ENCODE results near the gene SNX15.
A peak's percentile ranks its signal among the peaks of the same experiment; 100 is the strongest.
"Not testable (repeated sequence)": the region's sequence is repeated elsewhere in the genome, so short reads cannot be mapped to it uniquely, and the experiment has no call there.

Gene SNX15

GRCh38 chr11:65014726-65015227 lies 12.5 kb upstream of the SNX15 start:
- H3K4me3 ChIP-seq (ENCODE audit: low read depth in 1 of 5, low read length in 5 of 5) = peak overlapping the region; percentile 40 to 93 (median 86)
- H3K9ac ChIP-seq (ENCODE audit: low read length in 5 of 5) = peak overlapping the region in 4 of 5 donors; percentile 84 to 96 (median 94)
- peaks cover 3 to 31% (median 19%) of the 10 kb centered on the region in 5 donors for H3K4me1 ChIP-seq (ENCODE audit: control insufficient read depth in 5 of 5, insufficient read depth in 5 of 5, low read length in 5 of 5)
- no peaks in the 10 kb centered on the region for H3K9me3 ChIP-seq (ENCODE audit: control insufficient read depth in 5 of 5, low read length in 5 of 5)
- peak overlapping the region; percentile 96 for H3K27ac ChIP-seq (ENCODE audit: low read depth, low read length)
- H3K36me3 ChIP-seq (ENCODE audit: control insufficient read depth in 5 of 5, insufficient read depth in 5 of 5, low read length in 5 of 5) = peaks cover 0 to 16% (median 10%) of the 10 kb centered on the region in 5 donors
- H3K27me3 ChIP-seq (ENCODE audit: control insufficient read depth in 5 of 5, insufficient read depth in 4 of 5, low read length in 5 of 5) = no peaks in the 10 kb centered on the region

GRCh38 chr11:65016705-65017104 lies 10.5 kb upstream of the SNX15 start:
- Histone ChIP-seq H3K27ac (ENCODE audit: low read depth, low read length) (no peak overlapping the region), H3K9me3 (ENCODE audit: control insufficient read depth in 5 of 5, low read length in 5 of 5) (no peaks in the 10 kb centered on the region), H3K4me3 (ENCODE audit: low read depth in 1 of 5, low read length in 5 of 5) (no peak overlapping the region), H3K27me3 (ENCODE audit: control insufficient read depth in 5 of 5, insufficient read depth in 4 of 5, low read length in 5 of 5) (no peaks in the 10 kb centered on the region), H3K4me1 (ENCODE audit: control insufficient read depth in 5 of 5, insufficient read depth in 5 of 5, low read length in 5 of 5) (peaks cover 3 to 31% (median 19%) of the 10 kb centered on the region in 5 donors), H3K36me3 (ENCODE audit: control insufficient read depth in 5 of 5, insufficient read depth in 5 of 5, low read length in 5 of 5) (peaks cover 0 to 30% (median 20%) of the 10 kb centered on the region in 5 donors), H3K9ac (ENCODE audit: low read length in 5 of 5) (no peak overlapping the region)

- Histone ChIP-seq H3K4me3 (ENCODE audit: low read depth in 1 of 5, low read length in 5 of 5) (no peak overlapping the region), H3K4me1 (ENCODE audit: control insufficient read depth in 5 of 5, insufficient read depth in 5 of 5, low read length in 5 of 5) (peaks cover 3 to 30% (median 18%) of the 10 kb centered on the region in 5 donors), H3K27me3 (ENCODE audit: control insufficient read depth in 5 of 5, insufficient read depth in 4 of 5, low read length in 5 of 5) (no peaks in the 10 kb centered on the region), H3K27ac (ENCODE audit: low read depth, low read length) (no peak overlapping the region), H3K36me3 (ENCODE audit: control insufficient read depth in 5 of 5, insufficient read depth in 5 of 5, low read length in 5 of 5) (peaks cover 0 to 39% (median 28%) of the 10 kb centered on the region in 5 donors), H3K9ac (ENCODE audit: low read length in 5 of 5) (no peak overlapping the region), H3K9me3 (ENCODE audit: control insufficient read depth in 5 of 5, low read length in 5 of 5) (no peaks in the 10 kb centered on the region)
These were observed 9.3 kb upstream of the SNX15 start for GRCh38 chr11:65017937-65018336.

GRCh38 chr11:65019824-65020223 lies 7.4 kb upstream of the SNX15 start:
- Histone ChIP-seq H3K4me1 (ENCODE audit: control insufficient read depth in 5 of 5, insufficient read depth in 5 of 5, low read length in 5 of 5) (peaks cover 0 to 13% (median 5%) of the 10 kb centered on the region in 5 donors), H3K27me3 (ENCODE audit: control insufficient read depth in 5 of 5, insufficient read depth in 4 of 5, low read length in 5 of 5) (no peaks in the 10 kb centered on the region), H3K9me3 (ENCODE audit: control insufficient read depth in 5 of 5, low read length in 5 of 5) (no peaks in the 10 kb centered on the region), H3K36me3 (ENCODE audit: control insufficient read depth in 5 of 5, insufficient read depth in 5 of 5, low read length in 5 of 5) (peaks cover 0 to 39% (median 28%) of the 10 kb centered on the region in 5 donors), H3K9ac (ENCODE audit: low read length in 5 of 5) (peak overlapping the region in 1 of 5 donors; percentile 26), H3K4me3 (ENCODE audit: low read depth in 1 of 5, low read length in 5 of 5) (no peak overlapping the region), H3K27ac (ENCODE audit: low read depth, low read length) (no peak overlapping the region)

- Histone ChIP-seq H3K27ac (ENCODE audit: low read depth, low read length) (no peak overlapping the region), H3K36me3 (ENCODE audit: control insufficient read depth in 5 of 5, insufficient read depth in 5 of 5, low read length in 5 of 5) (peaks cover 0 to 39% (median 28%) of the 10 kb centered on the region in 5 donors), H3K27me3 (ENCODE audit: control insufficient read depth in 5 of 5, insufficient read depth in 4 of 5, low read length in 5 of 5) (no peaks in the 10 kb centered on the region)
These were observed 6.2 kb upstream of the SNX15 start for GRCh38 chr11:65021003-65021402.

GRCh38 chr11:65021509-65021908 lies 5.7 kb upstream of the SNX15 start:
- Histone ChIP-seq H3K27me3 (ENCODE audit: control insufficient read depth in 5 of 5, insufficient read depth in 4 of 5, low read length in 5 of 5) (no peaks in the 10 kb centered on the region), H3K9ac (ENCODE audit: low read length in 5 of 5) (no peak overlapping the region), H3K9me3 (ENCODE audit: control insufficient read depth in 5 of 5, low read length in 5 of 5) (no peaks in the 10 kb centered on the region), H3K27ac (ENCODE audit: low read depth, low read length) (no peak overlapping the region), H3K36me3 (ENCODE audit: control insufficient read depth in 5 of 5, insufficient read depth in 5 of 5, low read length in 5 of 5) (peaks cover 0 to 39% (median 28%) of the 10 kb centered on the region in 5 donors), H3K4me1 (ENCODE audit: control insufficient read depth in 5 of 5, insufficient read depth in 5 of 5, low read length in 5 of 5) (peaks cover 0 to 6% (median 3%) of the 10 kb centered on the region in 5 donors), H3K4me3 (ENCODE audit: low read depth in 1 of 5, low read length in 5 of 5) (no peak overlapping the region)

More at GRCh38 chr11:65021003-65021402, 6.2 kb upstream of the SNX15 start:
- Histone ChIP-seq H3K4me3 (ENCODE audit: low read depth in 1 of 5, low read length in 5 of 5) (no peak overlapping the region), H3K9me3 (ENCODE audit: control insufficient read depth in 5 of 5, low read length in 5 of 5) (no peaks in the 10 kb centered on the region), H3K4me1 (ENCODE audit: control insufficient read depth in 5 of 5, insufficient read depth in 5 of 5, low read length in 5 of 5) (peaks cover 0 to 6% (median 3%) of the 10 kb centered on the region in 5 donors), H3K9ac (ENCODE audit: low read length in 5 of 5) (no peak overlapping the region)

- H3K4me1 ChIP-seq (ENCODE audit: control insufficient read depth in 5 of 5, insufficient read depth in 5 of 5, low read length in 5 of 5) = peaks cover 0 to 20% (median 12%) of the 10 kb centered on the region in 5 donors
- H3K4me3 ChIP-seq (ENCODE audit: low read depth in 1 of 5, low read length in 5 of 5); H3K9me3 ChIP-seq (ENCODE audit: control insufficient read depth in 5 of 5, low read length in 5 of 5); H3K27me3 ChIP-seq (ENCODE audit: control insufficient read depth in 5 of 5, insufficient read depth in 4 of 5, low read length in 5 of 5); H3K27ac ChIP-seq (ENCODE audit: low read depth, low read length); H3K9ac ChIP-seq (ENCODE audit: low read length in 5 of 5): not testable (repeated sequence)
- peaks cover 0 to 31% (median 25%) of the 10 kb centered on the region in 5 donors for H3K36me3 ChIP-seq (ENCODE audit: control insufficient read depth in 5 of 5, insufficient read depth in 5 of 5, low read length in 5 of 5)
These were observed 3.7 kb upstream of the SNX15 start for GRCh38 chr11:65023502-65023901.

- H3K36me3 ChIP-seq (ENCODE audit: control insufficient read depth in 5 of 5, insufficient read depth in 5 of 5, low read length in 5 of 5) = peaks cover 0 to 13% (median 7%) of the 10 kb centered on the region in 5 donors
- peak overlapping the region in 4 of 5 donors; percentile 68 to 91 (median 78) for H3K4me3 ChIP-seq (ENCODE audit: low read depth in 1 of 5, low read length in 5 of 5)
- peak overlapping the region in 2 of 5 donors; percentile 68 to 72 for H3K9ac ChIP-seq (ENCODE audit: low read length in 5 of 5)
These were observed 429 bp upstream of the SNX15 start for GRCh38 chr11:65026810-65027209.

GRCh38 chr11:65032216-65032615 lies 5.0 kb downstream of the SNX15 start:
- Histone ChIP-seq H3K9ac (ENCODE audit: low read length in 5 of 5) (no peak overlapping the region), H3K9me3 (ENCODE audit: control insufficient read depth in 5 of 5, low read length in 5 of 5) (no peaks in the 10 kb centered on the region), H3K27me3 (ENCODE audit: control insufficient read depth in 5 of 5, insufficient read depth in 4 of 5, low read length in 5 of 5) (no peaks in the 10 kb centered on the region), H3K27ac (ENCODE audit: low read depth, low read length) (no peak overlapping the region), H3K4me3 (ENCODE audit: low read depth in 1 of 5, low read length in 5 of 5) (no peak overlapping the region), H3K4me1 (ENCODE audit: control insufficient read depth in 5 of 5, insufficient read depth in 5 of 5, low read length in 5 of 5) (peaks cover 0 to 18% (median 13%) of the 10 kb centered on the region in 5 donors), H3K36me3 (ENCODE audit: control insufficient read depth in 5 of 5, insufficient read depth in 5 of 5, low read length in 5 of 5) (peaks cover 0 to 49% (median 43%) of the 10 kb centered on the region in 5 donors)

More at GRCh38 chr11:65026810-65027209, 429 bp upstream of the SNX15 start:
- H3K4me1 ChIP-seq (ENCODE audit: control insufficient read depth in 5 of 5, insufficient read depth in 5 of 5, low read length in 5 of 5) = peaks cover 0 to 22% (median 12%) of the 10 kb centered on the region in 5 donors
- no peaks in the 10 kb centered on the region for H3K9me3 ChIP-seq (ENCODE audit: control insufficient read depth in 5 of 5, low read length in 5 of 5)
- no peaks in the 10 kb centered on the region for H3K27me3 ChIP-seq (ENCODE audit: control insufficient read depth in 5 of 5, insufficient read depth in 4 of 5, low read length in 5 of 5)
- H3K27ac ChIP-seq (ENCODE audit: low read depth, low read length) = peak overlapping the region; percentile 81

GRCh38 chr11:65034423-65034822 lies 7.2 kb downstream of the SNX15 start:
- Histone ChIP-seq H3K36me3 (ENCODE audit: control insufficient read depth in 5 of 5, insufficient read depth in 5 of 5, low read length in 5 of 5) (peaks cover 0 to 64% (median 58%) of the 10 kb centered on the region in 5 donors), H3K9ac (ENCODE audit: low read length in 5 of 5) (no peak overlapping the region)

More at GRCh38 chr11:65034423-65034822, 7.2 kb downstream of the SNX15 start:
- no peak overlapping the region for H3K4me3 ChIP-seq (ENCODE audit: low read depth in 1 of 5, low read length in 5 of 5)
- peaks cover 0 to 10% (median 3%) of the 10 kb centered on the region in 5 donors for H3K4me1 ChIP-seq (ENCODE audit: control insufficient read depth in 5 of 5, insufficient read depth in 5 of 5, low read length in 5 of 5)
- no peaks in the 10 kb centered on the region for H3K9me3 ChIP-seq (ENCODE audit: control insufficient read depth in 5 of 5, low read length in 5 of 5)
- no peaks in the 10 kb centered on the region for H3K27me3 ChIP-seq (ENCODE audit: control insufficient read depth in 5 of 5, insufficient read depth in 4 of 5, low read length in 5 of 5)
- no peak overlapping the region for H3K27ac ChIP-seq (ENCODE audit: low read depth, low read length)

All from subcutaneous abdominal adipose tissue (tissue), 5 donors.